Glutamatergic neuron (in vitro differentiated cells): Measurements from ENCODE around the gene EPB41L5. TPM values are rescaled to one million over a fixed set of nuclear protein-coding genes. Genes with fewer than 3 reads are reported as not detected.

Experiments used
- DNase-seq: peaks from one replicate; pipeline ENCODE4 v3.0.0; 2022
- H3K27ac Mint-ChIP-seq: one replicate; pipeline ENCODE4 v1.8.0; 2020; ENCODE audit warnings: mild to moderate bottlenecking, mixed read lengths, inconsistent platforms; ENCODE audit not compliant: unreplicated experiment
- H3K27me3 Mint-ChIP-seq: one replicate; pipeline ENCODE4 v1.8.0; 2020; ENCODE audit warnings: mild to moderate bottlenecking, moderate library complexity, mixed read lengths, inconsistent platforms; ENCODE audit not compliant: unreplicated experiment
- H3K36me3 Mint-ChIP-seq: one replicate; pipeline ENCODE4 v1.8.0; 2020; ENCODE audit warnings: mild to moderate bottlenecking, mixed read lengths, inconsistent platforms; ENCODE audit not compliant: unreplicated experiment
- H3K4me1 Mint-ChIP-seq: one replicate; pipeline ENCODE4 v1.8.0; 2020; ENCODE audit warnings: mild to moderate bottlenecking, low read depth, mixed read lengths, inconsistent platforms; ENCODE audit not compliant: unreplicated experiment
- H3K4me3 Mint-ChIP-seq: one replicate; pipeline ENCODE4 v1.8.0; 2020; ENCODE audit warnings: mild to moderate bottlenecking, mixed read lengths, inconsistent platforms; ENCODE audit not compliant: unreplicated experiment
- H3K9me3 Mint-ChIP-seq: one replicate; pipeline ENCODE4 v1.8.0; 2020; ENCODE audit warnings: mild to moderate bottlenecking, moderate library complexity, mixed read lengths, inconsistent platforms; ENCODE audit not compliant: unreplicated experiment
- total RNA-seq: library from RNA; stranded (reverse); fragmentation: NEBNext Ultra II Directional; extraction: Animal tissue kit (Norgen Biotek cat#: 25700); gene quantifications from one replicate; pipeline ENCODE4 v1.2.1, GENCODE V29; 2021; ENCODE audit not compliant: unreplicated experiment
- TF ChIP-seq, protein P1 (sequence below): fragments of 200-600 bp; sonication (generic); IDR thresholded peaks from one replicate; pipeline ENCODE4 v1.5.0; 2021; ENCODE audit not compliant: partially characterized antibody, unreplicated experiment

Gene EPB41L5
- total RNA-seq, 1 donor from 2014 or later = 71.7 TPM

DNA sequence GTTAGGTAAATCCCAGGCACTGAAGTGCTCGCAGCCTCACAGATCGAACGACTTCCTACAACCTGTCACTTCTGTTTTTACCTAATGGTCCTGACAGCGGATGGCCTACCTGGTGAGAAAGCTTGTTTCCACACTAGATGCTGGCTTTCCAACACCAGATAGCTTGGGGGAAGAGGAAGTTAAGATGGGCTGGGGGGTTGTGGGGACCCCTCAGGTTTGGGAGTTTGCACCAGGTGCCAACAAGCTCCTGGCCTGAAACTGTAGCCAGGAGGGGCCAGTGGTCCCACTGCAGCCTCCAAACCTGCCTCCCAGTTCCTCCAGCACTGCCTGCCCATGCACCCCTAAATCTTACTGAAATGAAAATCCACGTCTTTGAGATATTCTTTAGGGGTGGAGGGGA is 206.4 kb downstream of the EPB41L5 start:
- Mint-ChIP-seq H3K9me3 (peaks cover 7% of the 10 kb centered on the region), H3K27ac (no peak overlapping the region), H3K36me3 (peaks cover 20% of the 10 kb centered on the region), H3K4me3 (no peak overlapping the region), H3K27me3 (peaks cover 2% of the 10 kb centered on the region), H3K4me1 (peaks cover 4% of the 10 kb centered on the region)
- TF ChIP-seq, protein P1, sequence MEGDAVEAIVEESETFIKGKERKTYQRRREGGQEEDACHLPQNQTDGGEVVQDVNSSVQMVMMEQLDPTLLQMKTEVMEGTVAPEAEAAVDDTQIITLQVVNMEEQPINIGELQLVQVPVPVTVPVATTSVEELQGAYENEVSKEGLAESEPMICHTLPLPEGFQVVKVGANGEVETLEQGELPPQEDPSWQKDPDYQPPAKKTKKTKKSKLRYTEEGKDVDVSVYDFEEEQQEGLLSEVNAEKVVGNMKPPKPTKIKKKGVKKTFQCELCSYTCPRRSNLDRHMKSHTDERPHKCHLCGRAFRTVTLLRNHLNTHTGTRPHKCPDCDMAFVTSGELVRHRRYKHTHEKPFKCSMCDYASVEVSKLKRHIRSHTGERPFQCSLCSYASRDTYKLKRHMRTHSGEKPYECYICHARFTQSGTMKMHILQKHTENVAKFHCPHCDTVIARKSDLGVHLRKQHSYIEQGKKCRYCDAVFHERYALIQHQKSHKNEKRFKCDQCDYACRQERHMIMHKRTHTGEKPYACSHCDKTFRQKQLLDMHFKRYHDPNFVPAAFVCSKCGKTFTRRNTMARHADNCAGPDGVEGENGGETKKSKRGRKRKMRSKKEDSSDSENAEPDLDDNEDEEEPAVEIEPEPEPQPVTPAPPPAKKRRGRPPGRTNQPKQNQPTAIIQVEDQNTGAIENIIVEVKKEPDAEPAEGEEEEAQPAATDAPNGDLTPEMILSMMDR = no peak
- no peak for DNase-seq

- Mint-ChIP-seq H3K27ac (no peak overlapping the region), H3K36me3 (peaks cover 20% of the 10 kb centered on the region), H3K9me3 (peaks cover 9% of the 10 kb centered on the region), H3K27me3 (peaks cover 2% of the 10 kb centered on the region), H3K4me1 (peaks cover 4% of the 10 kb centered on the region), H3K4me3 (no peak overlapping the region)
- DNase-seq = no peak
- TF ChIP-seq, protein P1 = no peak
Measured at GRCh38 chr2:120219766-120220165, 206.9 kb downstream of the EPB41L5 start.

DNA sequence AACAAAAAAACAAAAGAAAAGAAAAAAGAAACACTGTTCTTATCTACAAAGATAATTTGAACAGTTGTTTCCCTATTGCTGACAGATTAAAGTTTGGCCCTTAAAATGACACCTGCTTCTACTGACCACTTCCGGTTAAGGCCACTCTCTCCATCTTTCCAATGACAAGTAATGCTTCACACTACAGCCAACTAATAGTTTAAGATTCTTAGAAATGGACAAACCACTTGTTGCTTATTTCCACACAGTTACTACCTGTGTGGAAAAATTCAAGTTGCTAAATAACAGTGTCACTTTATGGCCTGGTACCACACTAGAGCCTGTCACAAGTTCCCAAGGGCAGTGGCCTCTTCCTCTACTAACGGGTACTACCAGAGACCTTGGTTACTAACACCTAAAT is 207.9 kb downstream of the EPB41L5 start:
- Mint-ChIP-seq H3K36me3 (peaks cover 20% of the 10 kb centered on the region), H3K27me3 (peaks cover 2% of the 10 kb centered on the region), H3K27ac (no peak overlapping the region), H3K9me3 (peaks cover 9% of the 10 kb centered on the region), H3K4me1 (peaks cover 4% of the 10 kb centered on the region), H3K4me3 (no peak overlapping the region)
- DNase-seq = no peak
- TF ChIP-seq, protein P1 = no peak

GRCh38 chr2:120221616-120222015 is 208.7 kb downstream of the EPB41L5 start:
- peak overlapping the region; percentile 86 for H3K4me3 Mint-ChIP-seq
- peaks cover 2% of the 10 kb centered on the region for H3K27me3 Mint-ChIP-seq
- TF ChIP-seq, protein P1 = no peak
- no peak for DNase-seq
- peaks cover 10% of the 10 kb centered on the region for H3K9me3 Mint-ChIP-seq
- peaks cover 20% of the 10 kb centered on the region for H3K36me3 Mint-ChIP-seq
- no peak overlapping the region for H3K27ac Mint-ChIP-seq
- peaks cover 4% of the 10 kb centered on the region for H3K4me1 Mint-ChIP-seq

- peak overlapping the region; percentile 86 for H3K4me3 Mint-ChIP-seq
- peaks cover 9% of the 10 kb centered on the region for H3K4me1 Mint-ChIP-seq
- peak overlapping the region; percentile 55 for H3K27ac Mint-ChIP-seq
- H3K9me3 Mint-ChIP-seq = peaks cover 11% of the 10 kb centered on the region
- TF ChIP-seq, protein P1 = no peak
- DNase-seq = no peak
- H3K36me3 Mint-ChIP-seq = peaks cover 20% of the 10 kb centered on the region
- peaks cover 2% of the 10 kb centered on the region for H3K27me3 Mint-ChIP-seq
Measured at GRCh38 chr2:120222186-120223033, 209.5 kb downstream of the EPB41L5 start.
